ENCODE measurements around the gene ADAT1. TPM values are rescaled to one million over a fixed set of nuclear protein-coding genes. Genes with fewer than 3 reads are reported as not detected.

ADAT1 gene
- total and polyA plus RNA-seq, 2 of the 8 experiments (the other 6 are each of a cell fraction or from before 2014, with no cell fraction given) = 30.7 to 44.7 TPM

GRCh38 chr16:75658175-75658574 is 35.1 kb upstream of the ADAT1 start (continued):
- TF ChIP-seq EP300 (IDR thresholded peaks at IDR 0.05; ENCODE audit: borderline replicate concordance in 1 of 2, low read depth in 2 of 2, low read length in 2 of 2) (no peak), ZNF274 (IDR thresholded peaks at IDR 0.05; ENCODE audit: borderline replicate concordance, extremely low read depth, low read length) (no peak), CTCF (IDR thresholded peaks at IDR 0.05; ENCODE audit: control extremely low read depth in 1 of 3, insufficient read depth in 1 of 3, low read depth in 1 of 3, low read length in 3 of 3) (no peak), FOSL1 (IDR thresholded peaks at IDR 0.05; ENCODE audit: insufficient read depth, low read depth, low read length) (no peak), SP2 (IDR thresholded peaks at IDR 0.05; ENCODE audit: low read length) (no peak), RXRA (IDR thresholded peaks at IDR 0.05; ENCODE audit: insufficient read depth, low read depth, low read length) (no peak), HDAC6 (IDR thresholded peaks at IDR 0.05; ENCODE audit: low read depth, low read length) (no peak)

Data from H1 (cell line).